ENCODE results near the gene NKTR.
A peak's percentile ranks its signal among the peaks of the same experiment; 100 is the strongest.
"Not testable (repeated sequence)": the region's sequence is repeated elsewhere in the genome, so short reads cannot be mapped to it uniquely, and the experiment has no call there.

NKTR gene

DNA sequence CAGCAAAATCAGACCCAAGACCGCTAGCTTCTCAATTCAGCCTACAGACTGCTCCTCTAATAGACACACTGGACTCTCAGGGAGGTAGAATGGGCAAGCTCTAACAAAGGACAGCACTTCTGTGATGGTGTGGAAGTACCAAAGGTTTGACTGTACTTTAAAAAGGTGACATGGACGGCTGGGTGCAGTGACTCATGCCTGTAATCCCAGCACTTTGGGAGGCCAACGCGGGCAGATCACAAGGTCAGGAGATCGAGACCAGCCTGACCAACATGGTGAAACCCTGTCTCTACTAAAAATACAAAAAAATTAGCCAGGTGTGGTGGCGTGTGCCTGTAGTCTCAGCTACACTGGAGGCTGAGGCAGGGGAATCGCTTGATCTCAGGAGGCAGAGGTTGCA is 3.4 kb upstream of the NKTR start:
- DNase-seq, result not testable (repeated sequence)

DNA sequence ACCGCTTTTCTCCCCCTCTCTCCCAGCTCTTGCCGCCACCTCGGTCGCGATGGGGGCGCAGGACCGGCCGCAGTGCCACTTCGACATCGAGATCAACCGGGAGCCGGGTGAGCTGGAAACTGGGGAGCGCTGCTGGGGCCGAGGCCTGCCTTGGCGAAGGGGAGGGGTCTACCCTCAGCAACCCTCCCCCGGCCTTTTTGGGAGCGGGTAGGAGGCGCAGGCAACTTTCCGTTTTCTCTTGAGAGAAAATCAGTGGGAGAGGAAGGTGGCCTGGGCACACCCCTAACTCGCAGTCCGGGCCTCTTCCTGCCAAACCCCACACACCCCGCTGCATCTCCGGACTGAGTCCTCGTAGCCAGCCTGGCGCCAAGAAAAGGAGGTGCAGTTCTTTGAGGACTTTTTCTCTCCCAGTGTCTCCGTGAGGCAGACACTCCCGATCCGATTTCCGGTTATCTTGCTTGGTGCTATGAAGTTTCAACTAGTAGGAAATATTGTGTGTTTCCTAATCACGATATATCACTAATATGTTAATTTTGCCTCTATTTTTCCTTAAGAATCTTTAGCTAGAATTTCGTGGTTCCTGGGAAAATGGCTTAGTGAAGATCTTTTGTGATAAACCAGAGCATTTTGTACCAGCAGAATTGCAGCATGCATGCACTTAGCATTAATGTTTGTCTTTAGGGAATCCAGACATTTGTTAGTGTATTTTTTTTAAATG is 631 bp downstream of the NKTR start:
- peak; percentile 27 for DNase-seq

DNA sequence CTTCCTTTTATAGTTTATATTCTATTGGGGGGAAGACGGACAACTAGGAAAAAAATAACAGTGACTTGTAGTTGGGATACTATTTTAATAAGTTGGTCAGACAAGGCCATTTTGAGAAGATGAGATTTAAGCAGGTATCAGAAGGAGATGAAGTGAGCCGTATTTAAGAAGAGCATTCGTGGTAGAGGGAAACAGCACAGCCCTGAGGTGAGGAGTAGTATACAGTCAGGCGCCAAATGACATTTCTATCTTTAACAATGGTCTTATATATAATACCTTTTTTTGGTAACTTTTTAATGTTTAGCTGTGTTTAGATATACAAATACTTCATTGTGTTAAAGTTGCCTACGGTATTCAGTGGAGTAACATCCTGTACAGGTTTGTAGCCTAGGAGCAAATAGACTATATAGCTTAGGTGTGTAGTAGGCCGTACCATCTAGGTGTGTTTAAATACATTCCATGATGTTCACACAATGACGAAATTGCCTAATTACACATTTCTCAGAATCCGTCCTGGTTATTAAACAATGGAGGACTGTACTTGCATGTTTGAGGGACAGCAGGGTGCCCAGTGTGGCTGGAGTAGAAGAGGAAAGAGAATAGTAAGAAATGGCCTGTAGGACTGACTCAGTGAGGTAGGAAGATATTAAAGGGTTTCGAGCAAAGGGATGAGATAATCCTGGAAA is 1.6 kb downstream of the NKTR start:
- DNase-seq, result no peak

DNA sequence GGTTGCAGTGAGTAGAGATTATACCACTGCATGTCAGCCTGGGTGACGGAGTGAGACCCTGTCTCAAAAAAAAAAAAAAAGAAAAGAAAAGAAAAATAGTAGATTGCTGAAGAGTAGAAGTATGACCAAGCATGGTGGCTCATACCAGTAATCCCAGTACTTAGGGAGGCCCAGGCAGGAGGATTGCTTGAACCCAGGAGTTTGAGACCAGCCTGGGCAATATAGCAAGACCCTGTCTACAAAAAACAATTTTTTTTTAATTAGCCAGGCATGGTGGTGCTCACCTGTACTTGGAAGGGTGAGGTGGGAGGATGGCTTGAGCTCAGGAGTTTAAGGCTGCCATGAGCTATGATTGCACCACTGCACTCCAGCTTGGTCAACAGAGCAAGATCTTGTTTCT is 2.5 kb downstream of the NKTR start:
- no peak for DNase-seq

DNA sequence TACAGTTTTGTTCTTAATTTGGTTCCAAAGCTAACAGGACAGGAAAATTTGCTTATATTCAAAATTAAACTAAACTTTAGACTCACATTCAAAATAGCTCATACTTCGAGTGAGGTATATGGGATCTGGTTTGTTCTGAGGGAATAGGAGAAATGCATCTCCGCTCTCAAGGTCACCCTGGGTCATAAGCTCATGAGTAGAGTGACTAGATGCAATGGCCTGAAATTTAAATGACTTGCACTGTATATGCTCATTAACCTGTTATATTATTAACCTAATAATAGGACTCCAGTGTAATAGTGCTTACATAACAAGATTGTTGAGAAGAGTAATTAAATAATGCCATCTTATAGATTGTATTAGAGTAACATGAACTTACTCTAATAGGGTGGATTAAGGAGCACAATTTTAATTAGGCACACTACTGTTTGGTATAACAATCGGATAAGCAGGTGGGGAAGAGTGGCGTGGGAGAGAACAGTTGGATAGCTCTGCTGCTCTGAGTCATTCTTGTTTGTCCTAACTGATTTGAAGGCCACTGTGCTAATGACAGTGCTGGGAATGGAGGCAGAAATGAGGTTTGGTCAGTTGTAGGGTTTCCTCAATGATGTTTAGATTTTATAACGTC is 5.2 kb downstream of the NKTR start:
- DNase-seq, result no peak

DNA sequence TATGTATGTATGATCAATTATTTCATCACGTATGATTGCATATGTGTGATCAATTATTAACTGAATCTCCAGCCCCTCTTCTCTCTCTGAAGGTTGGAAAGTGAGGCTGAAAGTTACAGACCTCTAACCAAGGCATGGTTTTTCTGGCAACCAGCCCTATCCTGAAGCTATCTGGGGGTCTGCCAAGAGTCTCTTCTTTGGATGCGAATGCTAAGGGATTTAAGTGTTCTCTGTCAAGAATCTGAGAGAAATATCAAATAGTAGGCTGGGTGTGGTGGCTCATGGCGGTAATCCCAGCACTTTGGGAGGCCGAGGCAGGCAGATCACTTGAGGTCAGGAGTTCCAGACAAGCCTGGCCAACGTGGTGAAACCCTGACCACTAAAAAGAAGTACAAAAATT is 8.1 kb downstream of the NKTR start:
- no peak for DNase-seq

DNA sequence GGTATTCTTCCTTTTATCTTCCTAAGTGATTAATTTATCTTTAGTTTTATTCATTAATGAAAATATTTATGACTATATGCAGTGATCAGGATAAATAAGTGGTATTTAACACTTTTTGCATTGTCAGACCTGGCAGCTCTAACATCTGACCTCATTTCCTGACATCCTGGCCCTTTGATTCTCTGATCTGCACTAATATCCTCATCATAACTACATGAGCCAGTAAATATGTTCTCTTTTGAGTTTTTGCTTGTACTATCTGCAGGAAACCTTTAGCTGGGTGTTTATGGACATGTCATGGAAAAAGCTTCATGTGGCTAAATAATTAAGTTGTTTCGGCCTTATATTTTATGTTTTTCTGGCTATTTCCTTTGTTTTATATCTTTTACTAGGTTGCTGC is 10.5 kb downstream of the NKTR start:
- DNase-seq, result no peak

DNA sequence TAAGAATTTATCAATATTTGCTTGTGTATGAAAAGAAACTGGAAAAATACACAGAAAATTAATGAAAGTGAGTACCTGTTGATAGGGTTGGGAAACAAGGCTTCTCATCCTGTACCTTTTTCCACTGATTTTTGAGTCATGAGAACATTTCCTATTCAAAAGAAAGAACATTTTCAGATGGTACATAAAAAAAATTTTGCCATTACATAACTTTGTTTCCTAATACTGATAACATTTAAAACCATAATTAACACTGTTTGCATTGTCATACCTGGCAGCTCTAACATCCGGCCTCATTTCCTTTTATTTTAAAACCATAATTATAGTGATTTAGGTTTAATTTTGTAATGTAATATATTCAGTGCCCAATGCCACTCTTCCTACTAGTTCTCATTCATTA is 11.7 kb downstream of the NKTR start:
- DNase-seq, result no peak

DNA sequence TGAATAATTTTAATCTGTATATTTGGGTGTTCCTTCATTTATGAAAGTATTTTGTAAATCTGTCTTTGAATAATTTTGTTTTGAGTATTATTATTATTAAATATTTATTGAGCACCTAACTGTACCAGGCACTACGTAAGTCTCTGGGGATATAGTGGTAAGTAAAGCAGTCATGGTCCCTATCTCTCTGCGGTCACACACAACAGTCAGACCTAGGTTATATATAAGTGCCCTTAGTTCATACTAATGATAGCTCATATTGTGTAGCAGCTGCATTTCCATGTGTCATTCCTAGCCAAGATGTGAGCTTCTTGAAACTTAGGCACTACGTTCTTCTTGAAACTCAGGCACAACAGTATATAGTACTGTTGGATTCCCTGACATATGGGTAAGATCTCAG is 12.4 kb downstream of the NKTR start:
- no peak for DNase-seq

DNA sequence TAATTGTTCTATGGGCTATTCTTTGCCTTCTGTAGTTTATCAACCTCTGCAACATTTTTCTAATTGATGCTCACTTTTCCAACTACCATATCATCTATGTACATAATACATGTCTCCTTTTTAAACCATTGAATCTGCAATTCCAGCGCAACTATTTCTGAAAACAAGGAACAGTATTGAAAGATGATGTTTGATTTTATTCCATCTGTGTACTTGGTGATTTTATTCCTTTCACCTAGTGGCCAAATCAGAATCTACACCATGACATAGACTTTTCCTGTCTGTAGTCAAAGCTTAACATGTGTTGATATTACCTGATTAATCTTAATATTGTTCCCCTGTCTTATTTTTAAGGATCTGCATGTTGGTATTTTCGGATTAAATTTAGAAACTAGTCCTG is 13.0 kb downstream of the NKTR start:
- DNase-seq, result no peak

DNA sequence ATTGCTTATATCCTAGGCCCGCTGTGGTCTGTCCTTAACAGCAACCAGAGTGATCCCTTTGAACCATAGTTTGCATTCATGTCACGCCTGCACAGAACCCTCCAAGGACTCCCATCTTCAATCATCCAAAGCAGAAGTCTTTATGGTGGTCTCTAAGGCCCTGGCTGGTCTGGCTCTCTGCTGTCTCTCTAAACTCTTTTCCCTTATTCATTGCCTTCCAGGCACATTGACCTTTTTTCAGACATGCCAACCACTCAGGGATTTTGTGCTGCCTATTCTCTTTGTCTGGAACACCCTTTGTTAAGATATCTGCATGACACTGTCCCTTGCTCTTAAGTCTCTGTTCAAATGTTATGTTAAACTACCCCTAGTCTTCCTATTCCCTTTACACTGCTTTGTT is 31.1 kb downstream of the NKTR start:
- no peak for DNase-seq

DNA sequence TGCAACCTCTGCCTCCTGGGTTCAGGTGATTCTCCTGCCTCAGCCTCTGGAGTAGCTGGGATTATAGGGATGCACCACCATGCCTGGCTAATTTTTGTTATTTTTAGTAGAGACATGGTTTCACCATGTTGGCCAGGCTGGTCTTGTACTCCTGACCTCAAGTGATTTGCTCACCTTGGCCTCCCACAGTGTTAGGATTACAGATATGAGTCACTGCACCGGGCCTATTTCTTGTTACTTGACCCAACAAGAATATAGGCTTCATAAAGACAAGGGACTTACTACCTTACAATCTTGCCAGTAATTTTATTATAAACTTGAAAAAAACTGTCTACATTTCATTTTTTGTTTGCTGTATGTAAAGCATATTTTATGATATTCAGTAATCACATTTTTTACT is 31.7 kb downstream of the NKTR start:
- no peak for DNase-seq

DNA sequence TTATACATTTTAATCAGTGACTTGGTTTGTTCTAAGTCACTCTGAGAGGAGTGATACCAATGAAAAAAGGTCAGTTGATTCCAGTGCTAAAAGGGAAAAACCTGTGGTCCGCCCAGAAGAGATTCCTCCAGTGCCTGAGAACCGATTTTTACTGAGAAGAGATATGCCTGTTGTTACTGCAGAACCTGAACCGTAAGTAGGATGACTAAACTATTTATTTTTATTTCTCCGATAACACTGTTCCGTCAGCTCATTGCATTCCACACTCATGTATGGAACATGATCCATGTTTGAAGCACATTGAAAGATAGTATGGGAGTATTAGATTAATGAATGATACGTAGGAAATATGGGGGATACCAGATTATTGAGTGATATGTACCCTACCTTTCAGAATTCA is 33.1 kb downstream of the NKTR start:
- DNase-seq, result no peak

DNA sequence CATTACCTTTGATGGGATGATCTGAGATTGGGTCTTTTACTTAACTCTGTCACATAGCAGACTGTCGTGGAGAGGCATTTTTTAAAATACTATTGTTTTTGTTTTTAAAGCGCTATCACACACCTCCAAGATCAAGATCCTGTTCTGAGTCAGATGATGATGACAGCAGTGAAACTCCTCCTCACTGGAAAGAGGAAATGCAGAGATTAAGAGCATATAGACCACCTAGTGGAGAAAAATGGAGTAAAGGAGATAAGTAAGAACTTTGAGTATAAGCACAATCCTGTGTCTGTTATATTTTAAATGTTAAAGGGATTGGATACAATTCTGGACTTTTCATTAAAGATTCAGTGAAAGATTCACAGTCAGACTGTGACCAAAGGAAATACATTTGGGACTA is 34.6 kb downstream of the NKTR start:
- DNase-seq, result no peak

DNA sequence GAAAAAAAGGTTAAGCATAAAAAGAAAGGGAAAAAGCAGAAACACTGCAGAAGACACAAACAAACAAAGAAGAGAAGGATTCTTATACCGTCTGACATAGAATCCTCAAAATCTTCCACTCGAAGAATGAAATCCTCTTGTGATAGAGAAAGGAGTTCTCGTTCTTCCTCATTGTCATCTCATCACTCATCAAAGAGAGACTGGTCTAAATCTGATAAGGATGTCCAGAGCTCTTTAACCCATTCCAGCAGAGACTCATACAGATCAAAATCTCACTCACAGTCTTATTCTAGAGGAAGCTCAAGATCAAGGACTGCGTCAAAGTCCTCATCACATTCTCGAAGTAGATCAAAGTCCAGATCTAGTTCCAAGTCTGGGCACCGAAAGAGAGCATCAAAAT is 36.5 kb downstream of the NKTR start:
- DNase-seq, result no peak

DNA sequence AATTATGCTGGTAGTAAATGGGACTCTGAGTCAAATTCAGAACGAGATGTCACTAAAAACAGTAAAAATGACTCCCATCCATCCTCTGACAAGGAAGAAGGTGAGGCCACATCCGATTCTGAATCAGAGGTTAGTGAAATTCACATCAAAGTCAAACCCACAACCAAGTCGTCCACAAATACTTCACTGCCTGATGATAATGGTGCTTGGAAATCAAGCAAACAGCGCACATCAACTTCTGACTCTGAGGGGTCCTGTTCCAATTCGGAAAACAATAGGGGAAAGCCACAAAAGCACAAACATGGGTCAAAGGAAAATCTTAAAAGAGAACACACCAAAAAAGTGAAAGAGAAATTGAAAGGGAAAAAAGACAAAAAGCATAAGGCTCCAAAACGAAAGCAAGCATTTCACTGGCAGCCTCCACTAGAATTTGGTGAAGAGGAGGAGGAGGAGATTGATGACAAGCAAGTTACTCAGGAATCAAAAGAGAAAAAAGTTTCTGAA is 37.9 kb downstream of the NKTR start:
- DNase-seq, result no peak

DNA sequence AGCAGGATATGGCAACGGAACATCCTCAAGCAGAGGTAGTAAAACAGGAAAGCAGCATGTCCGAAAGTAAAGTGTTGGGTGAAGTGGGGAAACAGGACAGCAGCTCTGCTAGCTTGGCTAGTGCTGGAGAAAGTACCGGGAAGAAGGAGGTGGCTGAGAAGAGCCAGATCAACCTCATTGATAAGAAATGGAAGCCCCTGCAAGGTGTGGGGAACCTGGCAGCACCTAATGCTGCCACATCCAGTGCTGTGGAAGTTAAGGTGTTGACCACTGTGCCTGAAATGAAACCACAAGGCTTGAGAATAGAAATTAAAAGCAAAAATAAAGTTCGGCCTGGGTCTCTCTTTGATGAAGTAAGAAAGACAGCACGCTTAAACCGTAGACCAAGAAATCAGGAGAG is 38.7 kb downstream of the NKTR start:
- no peak for DNase-seq

DNA sequence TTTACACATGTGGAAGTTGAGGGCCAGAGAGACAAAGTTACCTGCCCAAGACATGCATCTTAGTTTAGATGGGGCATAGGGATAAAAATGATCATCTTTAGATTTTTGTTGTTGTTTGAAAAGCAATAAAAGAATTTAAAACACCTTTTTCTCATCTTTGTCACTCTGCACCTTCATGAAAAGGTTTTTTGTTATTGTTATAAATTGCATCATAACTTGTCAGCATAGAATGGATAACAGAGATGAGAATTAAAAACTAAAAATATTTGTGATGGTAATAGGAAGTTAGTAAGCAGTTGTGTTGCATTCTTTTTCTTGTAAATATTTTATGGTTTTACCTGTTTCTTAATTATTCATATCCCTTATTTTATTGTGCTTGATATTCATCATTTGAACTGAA is 39.6 kb downstream of the NKTR start:
- DNase-seq, result no peak

DNA sequence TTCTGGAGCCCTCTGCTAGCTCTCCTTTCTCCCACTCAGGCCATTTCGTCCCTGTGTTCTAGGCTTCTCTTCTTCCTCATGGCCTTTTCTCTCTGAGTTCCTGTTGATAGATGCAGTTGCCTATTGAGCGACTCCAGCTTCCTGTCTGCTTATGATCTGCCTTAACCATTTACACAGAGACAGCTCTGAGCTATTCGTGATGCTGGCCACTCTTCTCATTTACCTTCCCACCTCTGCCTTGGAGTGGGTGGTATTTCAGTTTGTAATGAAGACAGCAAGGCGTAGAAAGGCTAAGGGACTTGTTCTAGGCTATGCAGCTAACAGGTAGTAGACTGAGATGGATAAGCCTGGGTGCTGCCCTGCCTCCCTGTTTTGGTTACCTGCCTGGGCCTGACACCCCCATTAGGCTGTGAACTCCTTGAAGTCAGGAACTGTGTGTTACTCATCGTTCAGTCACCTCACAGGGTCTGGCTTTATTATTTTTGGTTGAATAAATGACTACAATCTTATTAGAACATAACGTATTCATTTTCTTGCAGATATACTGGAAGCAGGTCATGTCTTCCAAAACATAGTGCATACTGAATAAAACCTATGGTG is 40.4 kb downstream of the NKTR start:
- DNase-seq, result no peak

DNA sequence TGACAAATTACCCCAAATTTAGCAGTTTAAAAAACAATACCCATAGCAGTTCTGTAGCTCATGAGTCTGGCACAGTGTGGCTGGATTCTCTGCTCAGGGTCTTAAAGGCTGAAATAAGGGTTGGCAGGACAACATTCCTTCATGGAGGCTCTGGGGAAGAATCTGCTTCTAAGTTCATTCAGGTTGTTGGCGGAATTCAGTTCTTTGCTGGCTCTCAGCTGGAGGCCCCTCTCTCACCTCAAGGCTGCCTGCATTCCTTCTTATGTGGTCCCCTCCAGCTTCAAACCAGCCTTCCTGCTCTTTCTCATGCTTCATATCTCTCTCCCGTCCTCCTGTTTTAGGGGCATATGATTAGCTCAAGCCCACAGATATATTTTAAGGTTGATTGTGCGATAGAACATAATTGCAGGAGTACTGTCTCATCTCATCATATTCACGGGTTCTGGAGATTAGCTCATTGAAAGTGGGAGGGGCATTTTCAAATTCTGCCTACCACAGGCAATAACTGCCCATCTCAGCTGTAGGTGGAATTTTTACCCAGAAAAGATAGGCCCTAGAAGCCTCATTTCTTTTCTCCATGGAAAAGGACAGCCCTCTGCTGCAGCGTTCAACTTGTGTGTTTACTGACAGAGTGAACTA is 47.5 kb downstream of the NKTR start:
- DNase-seq, result no peak

DNA sequence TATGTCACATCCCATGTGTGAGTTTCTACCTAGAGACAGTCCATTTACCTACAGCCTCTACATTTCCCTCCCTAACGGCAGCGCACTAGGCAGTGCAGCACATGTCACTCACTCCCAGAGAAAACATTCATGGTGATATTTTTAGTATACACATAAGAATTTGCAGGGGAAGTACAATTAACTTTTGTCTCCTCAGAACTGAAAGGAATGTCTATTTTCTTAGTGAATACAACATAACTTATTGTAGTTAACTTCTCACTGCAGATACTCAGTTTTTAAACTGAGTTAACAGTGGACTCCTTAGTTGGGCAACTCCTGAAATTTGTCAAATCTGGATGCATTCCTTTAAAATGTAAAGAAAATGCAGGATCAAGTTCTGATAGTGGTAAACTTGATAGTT is 48.5 kb downstream of the NKTR start:
- no peak for DNase-seq

DNA sequence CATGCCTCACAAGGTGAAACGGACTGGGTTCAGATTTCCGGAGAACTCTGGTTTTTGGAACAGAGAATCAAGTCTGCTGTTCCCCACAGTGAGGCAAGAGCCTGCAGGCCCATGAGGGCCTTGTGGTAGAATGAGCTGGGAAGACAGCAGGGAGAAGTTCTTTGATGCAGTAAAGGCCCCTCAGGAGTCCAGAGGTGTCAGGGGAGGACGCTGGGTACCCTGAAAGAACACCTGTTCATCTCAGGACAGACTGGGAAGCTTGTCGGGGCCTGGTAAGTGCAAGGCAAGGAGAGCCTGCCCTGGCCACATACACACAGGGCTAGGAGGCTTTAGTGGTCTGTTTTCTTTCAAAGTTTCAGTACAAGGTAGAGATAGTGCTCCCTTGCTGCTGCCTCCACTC is 49.3 kb downstream of the NKTR start:
- DNase-seq, result no peak
